ENCODE results near the gene MEGF6.
A peak's percentile ranks its signal among the peaks of the same experiment; 100 is the strongest.

Gene MEGF6

DNA sequence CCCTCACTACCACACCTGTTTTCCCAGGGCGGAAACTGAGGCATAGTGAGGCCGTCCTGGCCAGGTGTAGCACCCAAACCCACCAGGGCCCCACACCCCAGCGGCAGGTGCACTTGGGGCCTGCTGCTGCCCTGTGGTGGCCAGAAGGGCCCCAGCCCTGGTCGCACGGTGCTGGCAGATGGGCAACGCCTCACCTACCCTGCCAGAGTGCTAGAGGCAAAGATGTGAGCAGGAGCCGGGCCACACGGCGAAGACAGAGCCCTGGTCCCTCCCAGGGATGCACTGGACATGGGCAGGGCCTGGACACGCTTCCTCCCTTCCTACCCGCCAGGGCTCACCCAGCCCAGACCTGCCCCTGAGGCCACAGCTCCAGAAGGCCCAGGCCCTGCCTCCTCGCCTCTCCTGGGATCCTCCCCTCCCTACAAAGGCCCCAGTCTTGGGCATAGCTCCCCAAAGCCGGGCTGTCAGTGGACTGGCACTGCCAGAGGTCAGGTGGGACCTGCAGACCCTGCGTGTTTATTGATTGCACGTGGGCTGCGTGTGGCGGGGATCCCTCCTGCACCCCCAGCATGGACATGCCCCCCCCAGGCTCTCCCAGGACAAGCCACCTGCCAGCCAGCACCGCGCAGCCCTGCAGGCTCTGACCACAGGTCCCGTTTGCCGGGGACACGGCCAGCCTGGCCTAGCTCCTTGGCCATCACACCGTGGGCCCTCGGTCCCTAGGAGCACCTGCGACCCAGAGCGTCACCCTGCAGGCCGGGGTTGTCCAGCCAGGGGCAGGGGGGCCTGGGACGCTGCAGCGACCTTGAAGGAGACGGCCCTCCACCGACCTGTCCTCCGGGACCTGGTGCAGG lies 44.1 kb downstream of the MEGF6 start:
- Histone ChIP-seq H3K4me3 (ENCODE audit: extremely low read depth, insufficient read depth, low read length, poor library complexity, severe bottlenecking) (no peak overlapping the region), H3K4me1 (ENCODE audit: control insufficient read depth, insufficient read depth, low read length, poor library complexity, severe bottlenecking) (peaks cover 3% of the 10 kb centered on the region), H3K9me3 (ENCODE audit: control insufficient read depth, low read length) (no peaks in the 10 kb centered on the region), H3K36me3 (ENCODE audit: control insufficient read depth, insufficient read depth, low read length) (no peaks in the 10 kb centered on the region), H3K27ac (ENCODE audit: low read depth, low read length, severe bottlenecking) (no peak overlapping the region)
- WGBS, 2 experiments (ENCODE audit: insufficient coverage in 2 of 2) = 92 to 95% methylated on average over 20 to 30 of the region's 32 CpGs

DNA sequence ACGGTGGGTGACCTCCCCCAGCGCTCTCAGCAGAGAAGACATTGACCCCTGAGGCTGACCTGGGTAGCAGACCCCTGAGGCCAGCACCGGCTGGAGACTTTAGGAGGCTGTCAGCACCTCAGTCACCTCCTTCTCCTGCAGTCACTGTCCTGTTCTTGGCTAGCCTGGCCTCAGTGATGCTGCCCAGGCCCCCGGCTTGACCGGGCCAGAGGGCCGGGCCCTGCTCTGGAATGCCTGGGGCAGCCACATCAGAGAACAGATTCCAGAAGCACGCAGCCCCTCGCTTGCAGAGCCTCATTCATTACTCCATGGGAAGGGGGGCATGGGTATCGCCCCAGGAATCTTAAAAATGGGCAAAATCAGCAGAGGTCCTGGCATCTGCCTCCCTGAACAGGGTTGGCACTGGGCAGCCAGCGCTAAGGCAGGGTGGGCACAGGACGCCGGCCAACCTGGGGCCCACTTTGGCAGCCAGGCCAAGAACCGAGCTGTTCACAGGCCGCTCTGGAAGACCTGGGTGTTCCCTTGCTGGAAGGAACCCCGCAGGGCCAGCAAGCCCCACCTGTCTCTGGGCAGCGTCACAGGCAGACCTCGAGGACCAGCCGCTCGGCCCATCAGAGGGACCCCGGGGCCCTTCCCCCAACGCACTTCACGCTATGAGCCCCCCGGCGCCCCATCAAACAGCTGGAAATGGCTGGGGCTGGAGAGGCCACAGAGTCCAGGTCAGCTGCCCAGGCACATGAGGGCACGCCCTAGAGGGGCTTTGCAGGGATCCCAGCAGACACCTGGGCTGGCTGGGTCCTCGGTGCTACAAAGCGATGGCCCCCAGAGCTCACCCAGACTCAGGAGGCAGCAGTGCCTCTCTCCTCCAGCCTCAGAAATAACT lies 45.1 kb downstream of the MEGF6 start:
- WGBS, 2 experiments (ENCODE audit: insufficient coverage in 2 of 2) = 88 to 92% methylated on average over 25 to 26 of the region's 27 CpGs
- Histone ChIP-seq H3K36me3 (ENCODE audit: control insufficient read depth, insufficient read depth, low read length) (no peaks in the 10 kb centered on the region), H3K9me3 (ENCODE audit: control insufficient read depth, low read length) (no peaks in the 10 kb centered on the region)

GRCh38 chr1:3564921-3565831 lies 46.1 kb downstream of the MEGF6 start:
- H3K27ac ChIP-seq (ENCODE audit: low read depth, low read length, severe bottlenecking) = no peak overlapping the region
- H3K4me3 ChIP-seq (ENCODE audit: extremely low read depth, insufficient read depth, low read length, poor library complexity, severe bottlenecking) = no peak overlapping the region
- H3K9me3 ChIP-seq (ENCODE audit: control insufficient read depth, low read length) = no peaks in the 10 kb centered on the region
- 69 to 77% methylated on average over 26 to 27 of the region's 29 CpGs for WGBS, 2 experiments (ENCODE audit: insufficient coverage in 2 of 2)
- H3K36me3 ChIP-seq (ENCODE audit: control insufficient read depth, insufficient read depth, low read length) = no peaks in the 10 kb centered on the region
- peaks cover 3% of the 10 kb centered on the region for H3K4me1 ChIP-seq (ENCODE audit: control insufficient read depth, insufficient read depth, low read length, poor library complexity, severe bottlenecking)

More for the DNA sequence above, 45.1 kb downstream of the MEGF6 start:
- Histone ChIP-seq H3K27ac (ENCODE audit: low read depth, low read length, severe bottlenecking) (peak overlapping the region; percentile 76), H3K4me1 (ENCODE audit: control insufficient read depth, insufficient read depth, low read length, poor library complexity, severe bottlenecking) (peaks cover 3% of the 10 kb centered on the region), H3K4me3 (ENCODE audit: extremely low read depth, insufficient read depth, low read length, poor library complexity, severe bottlenecking) (no peak overlapping the region)

DNA sequence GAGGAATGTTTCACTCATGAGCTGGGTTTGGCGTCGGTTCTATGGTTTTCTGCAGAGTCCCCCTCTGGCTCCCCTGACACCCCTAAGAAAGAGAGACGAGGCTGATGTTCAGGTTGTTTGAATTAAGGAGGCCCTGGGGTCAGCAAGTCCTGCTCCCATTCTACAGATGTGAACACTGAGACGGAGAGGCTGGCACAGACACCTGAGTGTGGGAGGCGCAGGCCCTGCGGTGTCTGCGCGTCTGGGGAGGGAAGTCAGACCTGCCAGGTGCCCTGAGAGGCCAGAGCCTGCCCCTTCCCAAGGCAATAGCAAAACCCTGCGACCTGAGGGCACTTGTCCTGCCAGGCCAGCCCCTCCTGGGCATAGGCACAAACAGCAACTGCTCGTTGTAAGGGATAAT lies 47.7 kb downstream of the MEGF6 start:
- 94% methylated on average over 8 to 9 of the region's 10 CpGs for WGBS, 2 experiments (ENCODE audit: insufficient coverage in 2 of 2)
- Histone ChIP-seq H3K4me3 (ENCODE audit: extremely low read depth, insufficient read depth, low read length, poor library complexity, severe bottlenecking) (no peak overlapping the region), H3K36me3 (ENCODE audit: control insufficient read depth, insufficient read depth, low read length) (no peaks in the 10 kb centered on the region), H3K27ac (ENCODE audit: low read depth, low read length, severe bottlenecking) (no peak overlapping the region), H3K9me3 (ENCODE audit: control insufficient read depth, low read length) (no peaks in the 10 kb centered on the region), H3K4me1 (ENCODE audit: control insufficient read depth, insufficient read depth, low read length, poor library complexity, severe bottlenecking) (peaks cover 3% of the 10 kb centered on the region)

GRCh38 chr1:3563125-3563524 lies 48.2 kb downstream of the MEGF6 start:
- Histone ChIP-seq H3K4me3 (ENCODE audit: extremely low read depth, insufficient read depth, low read length, poor library complexity, severe bottlenecking) (no peak overlapping the region), H3K9me3 (ENCODE audit: control insufficient read depth, low read length) (no peaks in the 10 kb centered on the region), H3K4me1 (ENCODE audit: control insufficient read depth, insufficient read depth, low read length, poor library complexity, severe bottlenecking) (peaks cover 3% of the 10 kb centered on the region), H3K36me3 (ENCODE audit: control insufficient read depth, insufficient read depth, low read length) (no peaks in the 10 kb centered on the region), H3K27ac (ENCODE audit: low read depth, low read length, severe bottlenecking) (no peak overlapping the region)
- WGBS, 2 experiments (ENCODE audit: insufficient coverage in 2 of 2) = 91 to 95% methylated on average over 11 to 12 of the region's 12 CpGs

DNA sequence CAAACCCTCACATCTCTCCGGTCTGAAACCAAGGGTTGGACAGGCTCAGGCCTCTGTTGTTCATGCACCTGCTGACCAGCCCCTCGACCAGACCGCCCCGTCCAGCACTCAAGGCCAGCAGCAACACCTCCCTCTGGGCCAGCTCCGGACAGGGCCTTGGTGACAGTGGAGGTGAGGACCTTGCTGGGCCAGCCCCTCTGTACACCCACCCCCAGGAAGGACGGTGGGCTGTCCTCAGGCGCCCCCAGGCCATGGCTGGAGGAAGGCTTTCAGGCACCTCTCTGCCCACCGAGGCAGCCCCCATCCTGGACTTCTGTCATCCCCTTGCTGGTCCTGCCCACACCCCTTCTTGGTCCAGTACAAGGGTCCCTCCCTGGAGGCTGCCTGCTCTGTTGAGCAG lies 48.6 kb downstream of the MEGF6 start:
- Histone ChIP-seq H3K4me3 (ENCODE audit: extremely low read depth, insufficient read depth, low read length, poor library complexity, severe bottlenecking) (no peak overlapping the region), H3K9me3 (ENCODE audit: control insufficient read depth, low read length) (no peaks in the 10 kb centered on the region), H3K4me1 (ENCODE audit: control insufficient read depth, insufficient read depth, low read length, poor library complexity, severe bottlenecking) (peaks cover 3% of the 10 kb centered on the region), H3K36me3 (ENCODE audit: control insufficient read depth, insufficient read depth, low read length) (no peaks in the 10 kb centered on the region), H3K27ac (ENCODE audit: low read depth, low read length, severe bottlenecking) (no peak overlapping the region)
- WGBS, 2 experiments (ENCODE audit: insufficient coverage in 2 of 2) = 87 to 95% methylated on average over 7 to 8 of the region's 8 CpGs

DNA sequence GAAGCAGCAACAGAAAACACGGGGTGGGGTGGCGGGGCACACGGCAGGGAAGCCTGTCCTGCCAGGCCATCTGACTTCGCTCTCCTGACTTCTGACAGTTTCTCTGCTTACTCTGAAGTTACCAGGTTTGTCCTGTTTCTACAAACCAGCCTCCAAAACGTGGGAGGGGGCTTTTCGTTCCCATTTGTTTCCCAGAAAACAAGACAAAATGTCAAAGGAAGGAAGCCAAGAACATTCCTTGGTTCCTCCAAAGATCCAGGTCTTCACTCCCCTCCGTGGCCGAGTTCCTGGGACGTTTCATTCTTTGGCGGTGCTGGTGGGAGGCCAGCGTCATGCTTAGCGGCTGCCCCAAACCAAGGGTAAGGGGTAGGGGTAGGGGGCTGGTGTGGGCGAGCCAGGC lies 49.6 kb downstream of the MEGF6 start:
- Histone ChIP-seq H3K4me3 (ENCODE audit: extremely low read depth, insufficient read depth, low read length, poor library complexity, severe bottlenecking) (no peak overlapping the region), H3K4me1 (ENCODE audit: control insufficient read depth, insufficient read depth, low read length, poor library complexity, severe bottlenecking) (peaks cover 3% of the 10 kb centered on the region), H3K36me3 (ENCODE audit: control insufficient read depth, insufficient read depth, low read length) (no peaks in the 10 kb centered on the region), H3K9me3 (ENCODE audit: control insufficient read depth, low read length) (no peaks in the 10 kb centered on the region), H3K27ac (ENCODE audit: low read depth, low read length, severe bottlenecking) (no peak overlapping the region)
- 81 to 85% methylated on average over 6 to 7 of the region's 13 CpGs for WGBS, 2 experiments (ENCODE audit: insufficient coverage in 2 of 2)

DNA sequence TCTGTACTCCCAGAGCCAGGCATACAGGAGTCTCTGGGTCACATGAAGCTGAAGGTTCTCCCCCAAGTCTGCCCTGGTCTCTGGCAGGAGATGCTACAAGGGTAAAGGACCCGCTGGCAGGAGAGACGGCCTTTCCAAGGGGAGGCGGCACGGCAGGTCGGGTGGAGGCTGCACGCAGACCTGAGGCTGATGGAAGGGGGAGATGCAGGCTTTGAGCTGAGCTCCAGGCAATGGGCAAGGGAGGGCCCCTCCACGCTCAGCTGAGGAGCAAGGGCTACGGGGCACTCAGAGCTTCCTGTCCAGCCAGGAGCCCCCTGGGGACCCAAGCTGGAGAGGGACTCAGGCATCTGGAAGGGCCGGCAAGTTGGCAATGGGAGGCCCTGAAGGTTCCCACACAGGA lies 50.3 kb downstream of the MEGF6 start:
- H3K27ac ChIP-seq (ENCODE audit: low read depth, low read length, severe bottlenecking) = no peak overlapping the region
- H3K4me3 ChIP-seq (ENCODE audit: extremely low read depth, insufficient read depth, low read length, poor library complexity, severe bottlenecking) = no peak overlapping the region
- no peaks in the 10 kb centered on the region for H3K36me3 ChIP-seq (ENCODE audit: control insufficient read depth, insufficient read depth, low read length)
- peaks cover 3% of the 10 kb centered on the region for H3K4me1 ChIP-seq (ENCODE audit: control insufficient read depth, insufficient read depth, low read length, poor library complexity, severe bottlenecking)
- H3K9me3 ChIP-seq (ENCODE audit: control insufficient read depth, low read length) = no peaks in the 10 kb centered on the region
- 89 to 93% methylated on average over 9 of the region's 9 CpGs for WGBS, 2 experiments (ENCODE audit: insufficient coverage in 2 of 2)

DNA sequence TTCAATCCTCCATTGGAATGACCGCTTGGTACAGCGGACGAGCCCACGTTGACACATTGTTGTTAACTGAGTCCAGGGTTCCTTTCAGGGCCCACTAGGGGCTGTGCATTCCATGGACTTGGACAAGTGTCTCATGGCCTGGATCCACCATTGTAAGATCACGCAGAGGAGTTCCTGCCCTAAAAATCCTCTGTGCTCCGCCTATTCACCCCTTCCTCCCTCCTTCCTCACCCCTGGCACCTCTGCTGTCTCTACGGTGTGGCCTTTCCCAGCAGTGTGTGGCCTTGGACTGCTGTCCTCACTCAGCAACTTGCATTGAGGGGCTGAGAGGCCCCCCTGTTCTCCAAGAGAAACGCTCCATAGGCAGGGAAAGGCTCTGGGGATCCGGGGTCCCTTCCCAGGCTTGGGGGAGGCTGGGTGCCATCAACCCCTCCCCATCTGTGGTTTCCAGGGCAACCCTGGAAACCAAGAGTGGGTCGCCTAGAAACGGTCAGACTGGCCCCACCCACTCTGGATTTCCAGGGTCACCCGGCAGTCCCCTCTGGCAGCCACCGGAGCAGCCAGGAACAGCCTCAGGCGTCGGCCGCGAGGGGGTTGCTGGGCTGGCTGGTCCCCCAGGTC lies 50.9 kb downstream of the MEGF6 start:
- no peaks in the 10 kb centered on the region for H3K36me3 ChIP-seq (ENCODE audit: control insufficient read depth, insufficient read depth, low read length)
- H3K4me1 ChIP-seq (ENCODE audit: control insufficient read depth, insufficient read depth, low read length, poor library complexity, severe bottlenecking) = no peaks in the 10 kb centered on the region
- no peak overlapping the region for H3K27ac ChIP-seq (ENCODE audit: low read depth, low read length, severe bottlenecking)
- 91 to 95% methylated on average over 16 to 17 of the region's 17 CpGs for WGBS, 2 experiments (ENCODE audit: insufficient coverage in 2 of 2)
- H3K9me3 ChIP-seq (ENCODE audit: control insufficient read depth, low read length) = no peaks in the 10 kb centered on the region
- H3K4me3 ChIP-seq (ENCODE audit: extremely low read depth, insufficient read depth, low read length, poor library complexity, severe bottlenecking) = no peak overlapping the region
